WI38 (cell line): ENCODE results near the gene PXDC1.
A peak's percentile ranks its signal among the peaks of the same experiment; 100 is the strongest.
"Not testable (repeated sequence)": the region's sequence is repeated elsewhere in the genome, so short reads cannot be mapped to it uniquely, and the experiment has no call there.

Experiments
- H3K4me3 ChIP-seq: 2 replicates; pipeline ENCODE4 v1.5.1; 2011; ENCODE audit warnings: low read depth, mild to moderate bottlenecking, control low read depth, low read length
- CTCF ChIP-seq: IDR thresholded peaks from 2 replicates; pipeline ENCODE4 v1.5.1; 2012; ENCODE audit warnings: low read depth, mild to moderate bottlenecking, control low read depth, low read length

The PXDC1 gene

GRCh38 chr6:3757241-3757641, 5.7 kb upstream of the PXDC1 start:
- H3K4me3 ChIP-seq = no peak overlapping the region
- TF ChIP-seq CTCF = no peak

- no peak overlapping the region for H3K4me3 ChIP-seq
- no peak for TF ChIP-seq CTCF
Measured at GRCh38 chr6:3756546-3756945, 5.0 kb upstream of the PXDC1 start.

- no peak for TF ChIP-seq CTCF
- H3K4me3 ChIP-seq = no peak overlapping the region
Measured at GRCh38 chr6:3755637-3756545, 4.4 kb upstream of the PXDC1 start.

GRCh38 chr6:3754776-3755175, 3.3 kb upstream of the PXDC1 start:
- no peak overlapping the region for H3K4me3 ChIP-seq
- no peak for TF ChIP-seq CTCF

GRCh38 chr6:3754032-3754725, 2.7 kb upstream of the PXDC1 start:
- not testable (repeated sequence) for H3K4me3 ChIP-seq

- H3K4me3 ChIP-seq = no peak overlapping the region
- TF ChIP-seq CTCF = no peak
Measured at GRCh38 chr6:3753228-3753835, 1.8 kb upstream of the PXDC1 start.

GRCh38 chr6:3752531-3753227, 1.2 kb upstream of the PXDC1 start:
- peak overlapping the region; percentile 88 for H3K4me3 ChIP-seq
- no peak for TF ChIP-seq CTCF
